Measurements from ENCODE around the gene CACNA2D2.

Gene CACNA2D2

GRCh38 chr3:50506169-50506568 lies 2.7 kb upstream of the CACNA2D2 start:
- POLR2A ChIA-PET, result no interaction called here
- TF ChIP-seq HDGF (IDR thresholded peaks at IDR 0.05; ENCODE audit: borderline replicate concordance), result no peak
- no peak for TF ChIP-seq ZNF384 (IDR thresholded peaks at IDR 0.05)
- TF ChIP-seq SP1 (IDR thresholded peaks at IDR 0.05), result no peak
- TF ChIP-seq L3MBTL2 (conservative IDR thresholded peaks at IDR 0.05), result no peak
- no peak for TF ChIP-seq FOXM1 (IDR thresholded peaks at IDR 0.05; ENCODE audit: borderline replicate concordance)
- no peak for TF ChIP-seq BHLHE40 (IDR thresholded peaks at IDR 0.05; ENCODE audit: borderline replicate concordance)
- no peak for TF ChIP-seq CTBP1 (IDR thresholded peaks at IDR 0.05; ENCODE audit: borderline replicate concordance)
- no peak for TF ChIP-seq NFRKB (IDR thresholded peaks at IDR 0.05)
- no peak for TF ChIP-seq FOXK2 (IDR thresholded peaks at IDR 0.05)
- no peak for TF ChIP-seq PKNOX1 (IDR thresholded peaks at IDR 0.05)
- TF ChIP-seq FOXA1 (IDR thresholded peaks at IDR 0.05), result no peak
- no peak for TF ChIP-seq TARDBP (IDR thresholded peaks at IDR 0.05)
- TF ChIP-seq LEF1 (IDR thresholded peaks at IDR 0.05; ENCODE audit: borderline replicate concordance), result no peak
- TF ChIP-seq SUZ12 (IDR thresholded peaks at IDR 0.05), result no peak
- no peak for TF ChIP-seq ELF4 (IDR thresholded peaks at IDR 0.05)
- TF ChIP-seq ARNT (IDR thresholded peaks at IDR 0.05), result no peak
- no peak for DNase-seq (ENCODE audit: extremely low spot score)
- CTCF ChIA-PET, result no interaction called here

- ChIA-PET POLR2A (no interaction called here), CTCF (no interaction called here)
- TF ChIP-seq L3MBTL2 (conservative IDR thresholded peaks at IDR 0.05) (no peak), FOXK2 (IDR thresholded peaks at IDR 0.05) (no peak), FOXA1 (IDR thresholded peaks at IDR 0.05) (no peak), ELF4 (IDR thresholded peaks at IDR 0.05) (no peak), TARDBP (IDR thresholded peaks at IDR 0.05) (no peak), ZNF384 (IDR thresholded peaks at IDR 0.05) (no peak), HDGF (IDR thresholded peaks at IDR 0.05; ENCODE audit: borderline replicate concordance) (no peak), NFRKB (IDR thresholded peaks at IDR 0.05) (no peak), CTBP1 (IDR thresholded peaks at IDR 0.05; ENCODE audit: borderline replicate concordance) (no peak), PKNOX1 (IDR thresholded peaks at IDR 0.05) (no peak), FOXM1 (IDR thresholded peaks at IDR 0.05; ENCODE audit: borderline replicate concordance) (no peak), BHLHE40 (IDR thresholded peaks at IDR 0.05; ENCODE audit: borderline replicate concordance) (no peak), LEF1 (IDR thresholded peaks at IDR 0.05; ENCODE audit: borderline replicate concordance) (no peak), ARNT (IDR thresholded peaks at IDR 0.05) (no peak), SUZ12 (IDR thresholded peaks at IDR 0.05) (no peak), SP1 (IDR thresholded peaks at IDR 0.05) (no peak)
- DNase-seq (ENCODE audit: extremely low spot score), result no peak
Observed at GRCh38 chr3:50504681-50505080, 1.2 kb upstream of the CACNA2D2 start.

GRCh38 chr3:50502584-50503423 lies 630 bp downstream of the CACNA2D2 start:
- CTCF ChIA-PET, result interaction anchor here (1.1 kb wide), 1 partner anchor 132 kb away, joined by 4 read pairs; no protein-coding TSS in a partner anchor
- DNase-seq (ENCODE audit: extremely low spot score), result peak; percentile 49

GRCh38 chr3:50502225-50502583 lies 1.2 kb downstream of the CACNA2D2 start:
- ChIA-PET CTCF (interaction anchor here (1.1 kb wide), 1 partner anchor 132 kb away, joined by 4 read pairs; no protein-coding TSS in a partner anchor), POLR2A (interaction anchor here (0.8 kb wide), 1 partner anchor 10 kb away, joined by 3 read pairs; no protein-coding TSS in a partner anchor)
- no peak for TF ChIP-seq BHLHE40 (IDR thresholded peaks at IDR 0.05; ENCODE audit: borderline replicate concordance)
- DNase-seq (ENCODE audit: extremely low spot score), result no peak

More at GRCh38 chr3:50502584-50503423, 630 bp downstream of the CACNA2D2 start:
- POLR2A ChIA-PET, result interaction anchor here (0.8 kb wide), 1 partner anchor 9 kb away, joined by 3 read pairs; no protein-coding TSS in a partner anchor
- TF ChIP-seq TARDBP (IDR thresholded peaks at IDR 0.05) (no peak), HDGF (IDR thresholded peaks at IDR 0.05; ENCODE audit: borderline replicate concordance) (no peak), NFRKB (IDR thresholded peaks at IDR 0.05) (no peak), FOXK2 (IDR thresholded peaks at IDR 0.05) (no peak), BHLHE40 (IDR thresholded peaks at IDR 0.05; ENCODE audit: borderline replicate concordance) (no peak), FOXM1 (IDR thresholded peaks at IDR 0.05; ENCODE audit: borderline replicate concordance) (peak; percentile 28; the same call in 1 of the 2 replicates)

- no peak for TF ChIP-seq PKNOX1 (IDR thresholded peaks at IDR 0.05)
- TF ChIP-seq SP1 (IDR thresholded peaks at IDR 0.05), result no peak
- ChIA-PET CTCF (no interaction called here), POLR2A (no interaction called here)
- DNase-seq (ENCODE audit: extremely low spot score), result no peak
Observed at GRCh38 chr3:50495609-50496423, 7.6 kb downstream of the CACNA2D2 start.

GRCh38 chr3:50494126-50494525 lies 9.3 kb downstream of the CACNA2D2 start:
- ChIA-PET CTCF (no interaction called here), POLR2A (no interaction called here)
- no peak for TF ChIP-seq HDGF (IDR thresholded peaks at IDR 0.05; ENCODE audit: borderline replicate concordance)
- no peak for TF ChIP-seq NFRKB (IDR thresholded peaks at IDR 0.05)
- TF ChIP-seq TARDBP (IDR thresholded peaks at IDR 0.05), result no peak
- no peak for TF ChIP-seq CTBP1 (IDR thresholded peaks at IDR 0.05; ENCODE audit: borderline replicate concordance)
- TF ChIP-seq ARNT (IDR thresholded peaks at IDR 0.05), result no peak
- TF ChIP-seq BHLHE40 (IDR thresholded peaks at IDR 0.05; ENCODE audit: borderline replicate concordance), result no peak
- no peak for TF ChIP-seq PKNOX1 (IDR thresholded peaks at IDR 0.05)
- TF ChIP-seq LEF1 (IDR thresholded peaks at IDR 0.05; ENCODE audit: borderline replicate concordance), result no peak
- TF ChIP-seq FOXM1 (IDR thresholded peaks at IDR 0.05; ENCODE audit: borderline replicate concordance), result no peak
- TF ChIP-seq FOXA1 (IDR thresholded peaks at IDR 0.05), result no peak
- no peak for TF ChIP-seq L3MBTL2 (conservative IDR thresholded peaks at IDR 0.05)
- no peak for TF ChIP-seq ELF4 (IDR thresholded peaks at IDR 0.05)
- no peak for DNase-seq (ENCODE audit: extremely low spot score)

Data from HEK293T (cell line).